HCT116 (cell line): Measurements from ENCODE around the gene CA12. TPM values are rescaled to one million over a fixed set of nuclear protein-coding genes. Genes with fewer than 3 reads are reported as not detected.

ENCODE experiments used
- ATAC-seq: fragments of 200-7000 bp; cut with Tn5 transposase; 2 replicates; pipeline ENCODE4 v1.9.1; 2020; ENCODE audit warnings: mild to moderate bottlenecking, moderate library complexity
- BruUV-seq: library from RNA; stranded (reverse); fragments of 400-500 nt; replicated peaks from 2 replicates; lab custom pipeline; 2021; lab: Mats Ljungman, UMichigan
- CTCF ChIA-PET: fragments of 300-600 bp; sonication (Branson Sonifier 250); formaldehyde crosslinking; loops from one replicate; lab custom pipeline; 2021; ENCODE audit warnings: antibody characterized with exemption; lab: Charles Lee
- POLR2A ChIA-PET: fragments of 300-600, 350-600 bp; sonication (Branson Sonifier 250); formaldehyde crosslinking; loops from one replicate; lab custom pipeline; 2021; ENCODE audit warnings: antibody characterized with exemption; lab: Charles Lee
- RAD21 ChIA-PET, 2 experiments: fragments of 300-600 bp; sonication (Branson Sonifier 250); formaldehyde crosslinking; loops; one replicate each; lab custom pipeline; 2023; ENCODE audit warnings: low total read pairs in 2 of 2; ENCODE audit not compliant: uncharacterized antibody in 2 of 2, unreplicated experiment in 2 of 2, low non-redundant PET in 1 of 2; lab: Charles Lee
- DNase-seq: peaks from one replicate; pipeline ENCODE4 v3.0.0-alpha.2; 2010; ENCODE audit warnings: low read depth, low spot score
- H2AFZ ChIP-seq: fragments of 200-600 bp; shearing (Covaris generic), sonication (generic); 2 replicates; pipeline ENCODE4 v1.6.1; 2017; ENCODE audit warnings: low read depth, mixed run types, mixed read lengths, antibody characterized with exemption, low read length; ENCODE audit not compliant: poor library complexity, severe bottlenecking
- H3K27ac ChIP-seq: 2 replicates; pipeline ENCODE4 v1.5.1; 2012; ENCODE audit warnings: low read depth, low read length
- H3K27me3 ChIP-seq: fragments of 200-600 bp; sonication (generic); 2 replicates; pipeline ENCODE4 v1.6.1; 2016; ENCODE audit warnings: mixed run types, low read length, mixed read lengths; ENCODE audit not compliant: insufficient read depth
- H3K36me3 ChIP-seq, 2 experiments: fragments of 200-500 bp in 1 of 2; fragments of 200-600 bp in 1 of 2; sonication (Bioruptor generic) in 1 of 2; sonication (generic) in 1 of 2; 2 replicates each; pipeline versions ENCODE4 v1.5.1 to v1.6.1; 2014 to 2016; ENCODE audit warnings: low read length in 2 of 2, inconsistent platforms in 1 of 2, mixed read lengths in 1 of 2, mixed run types in 1 of 2; ENCODE audit not compliant: insufficient read depth in 2 of 2, control insufficient read depth in 1 of 2
- H3K4me1 ChIP-seq, 2 experiments: fragments of 200-600 bp in 1 of 2; sonication (generic) in 1 of 2; 2 replicates each; pipeline versions ENCODE4 v1.5.1 to v1.6.1; 2012 to 2017; ENCODE audit warnings: low read length in 2 of 2, inconsistent platforms in 1 of 2, mild to moderate bottlenecking in 1 of 2, mixed read lengths in 1 of 2, mixed run types in 1 of 2, moderate library complexity in 1 of 2; ENCODE audit not compliant: insufficient read depth in 2 of 2, control insufficient read depth in 1 of 2
- H3K4me2 ChIP-seq: fragments of 200-600 bp; sonication (generic); 2 replicates; pipeline ENCODE4 v1.6.1; 2017; ENCODE audit warnings: mixed run types, low read length, mixed read lengths
- H3K4me3 ChIP-seq, 2 experiments: fragments of 200-600 bp in 1 of 2; sonication (generic) in 1 of 2; replicated peaks in 1 of 2; 2 replicates each; pipeline ENCODE4 v1.5.1; 2011 to 2016; ENCODE audit warnings: low read length in 2 of 2, control low read depth in 1 of 2, low read depth in 1 of 2, mild to moderate bottlenecking in 1 of 2, mixed read lengths in 1 of 2, mixed run types in 1 of 2
- H3K79me2 ChIP-seq: fragments of 200-600 bp; sonication (generic); 2 replicates; pipeline ENCODE4 v1.6.1; 2017; ENCODE audit warnings: mild to moderate bottlenecking, mixed run types, low read length, moderate library complexity, mixed read lengths; ENCODE audit not compliant: insufficient read depth
- H3K9ac ChIP-seq: fragments of 200-600 bp; sonication (generic); 2 replicates; pipeline ENCODE4 v1.6.1; 2016; ENCODE audit warnings: low read length, mixed read lengths
- H3K9me2 ChIP-seq: fragments of 200-600 bp; sonication (generic), shearing (Covaris generic); 2 replicates; pipeline ENCODE4 v1.6.1; 2017; ENCODE audit warnings: mixed run types, mild to moderate bottlenecking, moderate library complexity; ENCODE audit not compliant: insufficient read depth
- H3K9me3 ChIP-seq, 2 experiments: fragments of 200-500 bp in 1 of 2; fragments of 200-600 bp in 1 of 2; sonication (Bioruptor generic) in 1 of 2; sonication (generic) in 1 of 2; 2 replicates each; pipeline ENCODE4 v1.6.1; 2014 to 2017; ENCODE audit warnings: low read length in 2 of 2, mixed read lengths in 2 of 2, inconsistent platforms in 1 of 2, low read depth in 1 of 2, mild to moderate bottlenecking in 1 of 2, mixed run types in 1 of 2, moderate library complexity in 1 of 2; ENCODE audit not compliant: control insufficient read depth in 1 of 2, insufficient read depth in 1 of 2
- H4K20me1 ChIP-seq: fragments of 200-600 bp; sonication (generic), shearing (Covaris generic); 2 replicates; pipeline ENCODE4 v1.6.1; 2017; ENCODE audit warnings: mixed run types, mild to moderate bottlenecking, moderate library complexity; ENCODE audit not compliant: insufficient read depth
- CBX3 ChIP-seq: IDR thresholded peaks from 2 replicates; pipeline ENCODE4 v1.6.1; 2012; ENCODE audit warnings: low read depth
- CEBPB ChIP-seq: IDR thresholded peaks from 2 replicates; pipeline ENCODE4 v1.6.1; 2012; ENCODE audit warnings: low read depth
- EGR1 ChIP-seq: IDR thresholded peaks from 2 replicates; pipeline ENCODE4 v1.6.1; 2012; ENCODE audit warnings: low read depth
- ELF1 ChIP-seq: IDR thresholded peaks from 2 replicates; pipeline ENCODE4 v1.6.1; 2012; ENCODE audit warnings: low read depth, borderline replicate concordance
- EZH2 ChIP-seq: fragments of 200-600 bp; sonication (generic); IDR thresholded peaks from 2 replicates; pipeline ENCODE4 v1.6.1; 2017; ENCODE audit warnings: antibody characterized with exemption, mixed run types
- EZH2phosphoT487 ChIP-seq: fragments of 200-600 bp; IDR thresholded peaks from 2 replicates; pipeline ENCODE4 v1.6.1; 2018; ENCODE audit warnings: antibody characterized with exemption, borderline replicate concordance
- FOSL1 ChIP-seq: IDR thresholded peaks from 2 replicates; pipeline ENCODE4 v1.6.1; 2012; ENCODE audit warnings: low read depth
- JUND ChIP-seq: IDR thresholded peaks from 2 replicates; pipeline ENCODE4 v1.6.1; 2012
- POLR2A ChIP-seq: IDR thresholded peaks from 2 replicates; pipeline ENCODE4 v1.7.0; 2011; ENCODE audit warnings: borderline replicate concordance; ENCODE audit not compliant: insufficient read depth, insufficient read length; ENCODE audit errors: extremely low read depth
- RAD21 ChIP-seq: IDR thresholded peaks from 2 replicates; pipeline ENCODE4 v1.6.1; 2012; ENCODE audit warnings: low read depth, mild to moderate bottlenecking
- SIN3A ChIP-seq: IDR thresholded peaks from 2 replicates; pipeline ENCODE4 v1.6.1; 2012; ENCODE audit warnings: low read depth
- SP1 ChIP-seq: IDR thresholded peaks from 2 replicates; pipeline ENCODE4 v1.6.1; 2012; ENCODE audit warnings: low read depth
- SRF ChIP-seq: IDR thresholded peaks from 2 replicates; pipeline ENCODE4 v1.6.1; 2012; ENCODE audit warnings: low read depth
- TCF7L2 ChIP-seq: IDR thresholded peaks from 2 replicates; pipeline ENCODE4 v1.7.0; 2011; ENCODE audit warnings: borderline replicate concordance, inconsistent platforms; ENCODE audit not compliant: insufficient read depth, insufficient read length; ENCODE audit errors: extremely low read depth
- YY1 ChIP-seq: IDR thresholded peaks from 2 replicates; pipeline ENCODE4 v1.6.1; 2011; ENCODE audit warnings: low read length, low read depth, moderate library complexity, mild to moderate bottlenecking; ENCODE audit not compliant: insufficient replicate concordance; ENCODE audit errors: extremely low read depth
- ZFX ChIP-seq: fragments of 450-650 bp; IDR thresholded peaks from 2 replicates; pipeline ENCODE4 v1.6.1; 2017
- ZNF274 ChIP-seq: fragments of 200-500 bp; sonication (Bioruptor generic); IDR thresholded peaks from 2 replicates; pipeline ENCODE4 v1.6.1; 2014; ENCODE audit warnings: mild to moderate bottlenecking, low read depth, low read length, inconsistent platforms
- intact Hi-C: fragments of 100-400 bp; cut with micrococcal nuclease; formaldehyde crosslinking; loops from 2 replicates; pipeline ENCODE4 v1.10.0; 2022
- total RNA-seq: library from RNA; stranded (reverse); gene quantifications from one replicate; pipeline ENCODE4 v1.2.1, GENCODE V29; 2021; ENCODE audit not compliant: unreplicated experiment
- TF ChIP-seq, protein P1 (sequence below): IDR thresholded peaks from 2 replicates; pipeline ENCODE4 v1.6.1; 2012
- TF ChIP-seq, protein P2 (sequence below): IDR thresholded peaks from 2 replicates; pipeline ENCODE4 v1.6.1; 2012

The CA12 gene
- total RNA-seq, 1 experiment from 2014 or later, result 1.8 TPM

- H3K4me1 ChIP-seq, result peaks cover 7 to 39% of the 10 kb centered on the region in 2 experiments; a peak in 3 of 4 replicates
Observed at GRCh38 chr15:63380808-63381282, 801 bp downstream of the CA12 start.

DNA sequence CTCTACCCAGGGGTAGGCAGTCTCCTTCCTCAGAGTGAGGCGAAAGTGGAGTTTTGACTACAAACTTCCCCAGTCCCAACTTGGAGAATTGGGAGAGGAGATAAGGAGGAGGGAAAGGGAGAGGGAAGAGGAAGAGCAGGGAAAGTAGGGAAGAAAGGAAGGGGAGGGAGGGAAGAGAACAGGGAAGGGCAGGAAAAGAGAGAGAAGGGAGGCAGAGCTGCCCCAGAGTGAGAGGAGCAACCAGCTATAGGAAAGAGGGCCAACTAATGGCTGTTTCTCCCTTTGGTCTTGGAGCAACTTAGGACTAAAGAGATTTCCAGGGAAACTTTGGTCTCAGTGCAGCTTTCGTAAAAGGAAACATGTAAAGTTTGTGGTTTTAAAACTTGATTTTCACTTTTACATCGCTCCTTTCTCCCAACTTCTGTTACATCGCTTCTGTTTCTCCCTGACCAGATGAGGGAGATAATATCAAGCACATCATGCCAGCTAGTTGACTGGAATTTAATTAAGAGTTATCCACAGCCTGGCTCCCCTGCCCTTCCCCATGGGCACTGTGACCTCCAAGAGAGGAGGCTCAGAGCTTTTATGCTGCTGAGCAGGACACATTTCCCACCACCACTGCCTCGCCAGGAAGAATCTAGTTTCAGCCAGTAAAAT lies 1.4 kb downstream of the CA12 start:
- ATAC-seq, result no peak
- ChIA-PET POLR2A (interaction anchor here (1.2 kb wide), 1 partner anchor 124 kb away, joined by 4 read pairs; the partner anchor contains the start of gene USP3), RAD21 (no interaction called here), CTCF (no interaction called here)
- Histone ChIP-seq H3K27ac (no peak overlapping the region), H3K9me3 (no peaks in the 10 kb centered on the region), H3K4me3 (no peak overlapping the region), H3K4me1 (peaks cover 11 to 42% of the 10 kb centered on the region in 2 experiments), H3K79me2 (no peaks in the 10 kb centered on the region), H3K4me2 (0 out of 2 replicates have a peak overlapping the region, but pooled peaks have one; percentile 11), H2AFZ (no peak overlapping the region), H3K27me3 (peaks cover 4% of the 10 kb centered on the region; the same call in 1 of the 2 replicates), H4K20me1 (no peaks in the 10 kb centered on the region), H3K36me3 (no peaks in the 10 kb centered on the region), H3K9me2 (no peaks in the 10 kb centered on the region), H3K9ac (no peak overlapping the region)
- intact Hi-C loops, result no loop called here
- no peak for DNase-seq
- BruUV-seq, result no TSS peak
- no peak for TF ChIP-seq SIN3A
- no peak for TF ChIP-seq POLR2A
- TF ChIP-seq, protein P1, sequence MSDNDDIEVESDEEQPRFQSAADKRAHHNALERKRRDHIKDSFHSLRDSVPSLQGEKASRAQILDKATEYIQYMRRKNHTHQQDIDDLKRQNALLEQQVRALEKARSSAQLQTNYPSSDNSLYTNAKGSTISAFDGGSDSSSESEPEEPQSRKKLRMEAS, result no peak
- no peak for TF ChIP-seq YY1
- no peak for TF ChIP-seq EGR1
- no peak for TF ChIP-seq ELF1
- TF ChIP-seq JUND, result no peak
- TF ChIP-seq ZFX, result no peak
- no peak for TF ChIP-seq TCF7L2
- TF ChIP-seq SRF, result no peak
- TF ChIP-seq CBX3, result no peak
- TF ChIP-seq, protein P2, sequence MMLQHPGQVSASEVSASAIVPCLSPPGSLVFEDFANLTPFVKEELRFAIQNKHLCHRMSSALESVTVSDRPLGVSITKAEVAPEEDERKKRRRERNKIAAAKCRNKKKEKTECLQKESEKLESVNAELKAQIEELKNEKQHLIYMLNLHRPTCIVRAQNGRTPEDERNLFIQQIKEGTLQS, result no peak
- TF ChIP-seq SP1, result no peak
- TF ChIP-seq EZH2phosphoT487, result no peak
- no peak for TF ChIP-seq ZNF274
- TF ChIP-seq EZH2, result no peak
- no peak for TF ChIP-seq CEBPB

More at GRCh38 chr15:63380808-63381282, 801 bp downstream of the CA12 start:
- Histone ChIP-seq H4K20me1 (no peaks in the 10 kb centered on the region), H3K4me2 (peak overlapping the region; percentile 91)
- TF ChIP-seq, protein P1, result no peak
- TF ChIP-seq ZNF274 (no peak), RAD21 (no peak), FOSL1 (no peak), EZH2 (no peak), ELF1 (no peak), EZH2phosphoT487 (no peak), CEBPB (no peak), YY1 (no peak), EGR1 (no peak), TCF7L2 (no peak)
- TF ChIP-seq, all 23 proteins: peak for 0
- no peaks in the 10 kb centered on the region for H3K79me2 ChIP-seq
- ChIA-PET RAD21 (no interaction called here), CTCF (no interaction called here), POLR2A (no interaction called here)
- H3K9ac ChIP-seq, result peak overlapping the region; percentile 57; the same call in 1 of the 2 replicates
- H3K27me3 ChIP-seq, result peaks cover 4% of the 10 kb centered on the region; the same call in 1 of the 2 replicates
- no peaks in the 10 kb centered on the region for H3K36me3 ChIP-seq
- intact Hi-C loops, result no loop called here
- no peaks in the 10 kb centered on the region for H3K9me2 ChIP-seq
- peak overlapping the region; percentile 75 for H2AFZ ChIP-seq
- H3K27ac ChIP-seq, result no peak overlapping the region
- ATAC-seq (no peak), DNase-seq (no peak)
- peak overlapping the region; percentile 38 to 57; a peak in 3 of 4 replicates for H3K4me3 ChIP-seq
- H3K9me3 ChIP-seq, result no peaks in the 10 kb centered on the region
- no TSS peak for BruUV-seq
